ENCODE data around the gene ADRA2B.

ADRA2B gene

DNA sequence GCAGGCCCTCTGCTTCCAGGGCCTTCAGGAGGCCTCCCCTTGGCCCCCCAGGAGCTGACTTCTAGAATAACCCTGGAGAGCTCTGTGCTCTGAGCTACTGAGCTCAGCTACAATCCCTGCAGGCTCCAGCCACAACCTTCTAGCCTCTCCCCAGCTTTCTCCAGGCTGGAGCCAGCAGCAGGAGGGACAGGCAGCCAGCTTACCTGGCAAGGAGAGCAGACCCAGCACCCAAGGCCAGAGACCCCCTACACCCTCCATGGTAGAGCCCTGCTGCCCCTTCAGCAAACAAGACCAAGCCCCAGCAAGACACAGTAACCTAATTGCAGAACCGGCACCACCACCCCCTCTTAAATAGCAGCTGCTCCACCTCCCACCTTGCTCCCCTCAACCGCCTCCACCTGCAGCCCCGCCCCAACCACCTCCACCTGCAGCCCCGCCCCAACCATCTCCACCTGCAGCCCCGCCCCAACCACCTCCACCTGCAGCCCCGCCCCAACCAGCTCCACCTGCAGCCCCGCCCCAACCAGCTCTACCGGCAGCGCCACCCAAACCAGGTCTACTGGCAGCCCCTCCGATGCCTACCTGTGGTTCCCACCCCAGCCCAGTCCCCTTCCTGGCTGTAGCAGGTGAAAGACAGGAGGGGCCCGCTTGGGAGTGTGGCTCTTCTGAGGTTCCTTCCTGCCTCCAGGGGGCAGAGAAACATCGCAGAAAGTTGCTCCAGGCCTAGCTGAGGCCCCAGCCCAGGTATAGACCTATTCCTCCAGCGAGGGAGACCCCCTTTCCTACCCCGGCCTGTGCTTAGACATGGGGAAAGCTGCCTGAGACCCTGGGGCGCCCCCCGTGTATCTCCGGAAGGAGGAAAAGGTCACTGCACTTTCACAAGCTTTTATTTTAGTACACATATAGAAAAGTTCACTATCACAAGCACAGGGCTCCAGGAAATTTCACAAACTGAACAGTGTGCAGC, 22.1 kb upstream of the ADRA2B start, which contains the start of gene ASTL:
TSS of gene ASTL (minus strand) at position 324 of the 967 bp plus-strand sequence. CDS start at position 258, 66 bp downstream.
- no peak for TF ChIP-seq JUND (IDR thresholded peaks at IDR 0.05; ENCODE audit: low read depth)
- DNase-seq (ENCODE audit: low read depth in 1 of 2, low spot score in 1 of 2): peak; percentile 38 to 61
- in situ Hi-C loops (cut with HindIII; ENCODE audit: low pct_unique_long_range_greater_than_20kb, low sequenced_read_pairs): no loop called here

DNA sequence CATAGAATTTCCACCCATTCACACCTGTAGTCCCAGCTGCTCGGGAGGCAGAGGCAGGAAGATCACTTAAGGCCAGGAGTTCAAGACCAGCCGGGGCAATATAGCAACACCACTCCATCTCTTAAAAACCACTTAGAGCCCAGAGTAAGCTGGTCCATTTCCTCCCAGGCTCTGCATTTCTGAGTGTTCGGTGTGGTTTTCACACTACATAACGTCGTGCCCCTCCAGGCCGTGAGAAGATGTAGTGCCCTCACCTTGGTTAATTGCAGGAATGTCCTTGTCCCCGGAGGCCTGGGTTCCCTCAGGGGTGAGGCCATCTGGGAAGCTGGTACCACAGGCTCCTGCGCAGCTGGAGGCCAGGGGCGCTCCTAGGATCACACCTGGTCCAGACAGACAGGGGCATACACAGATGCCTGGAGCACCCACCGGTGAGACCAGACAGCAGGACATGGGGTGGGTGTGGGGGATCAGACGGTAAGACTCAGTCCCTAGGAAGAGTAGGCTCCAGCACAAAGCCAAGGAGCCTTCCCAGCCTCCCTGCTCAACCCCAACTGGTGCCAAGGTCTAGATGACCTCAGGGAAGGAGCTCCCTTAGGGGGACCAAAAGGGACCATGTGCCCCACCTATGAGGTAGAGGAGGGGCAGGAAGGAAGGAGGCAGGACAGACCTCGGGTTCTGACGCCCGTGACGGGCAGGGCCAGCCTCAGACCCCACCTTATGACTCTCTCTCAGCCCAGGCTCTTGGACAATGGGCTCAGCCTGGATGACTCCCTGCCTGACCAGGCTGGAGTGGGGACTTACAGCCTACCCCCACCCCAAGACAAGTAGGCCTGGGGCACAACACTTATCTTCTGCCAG, 21.2 kb upstream of the ADRA2B start:
- TF ChIP-seq JUND (IDR thresholded peaks at IDR 0.05; ENCODE audit: low read depth): no peak
- in situ Hi-C loops (cut with HindIII; ENCODE audit: low pct_unique_long_range_greater_than_20kb, low sequenced_read_pairs): no loop called here
- DNase-seq (ENCODE audit: low read depth in 1 of 2, low spot score in 1 of 2): no peak

DNA sequence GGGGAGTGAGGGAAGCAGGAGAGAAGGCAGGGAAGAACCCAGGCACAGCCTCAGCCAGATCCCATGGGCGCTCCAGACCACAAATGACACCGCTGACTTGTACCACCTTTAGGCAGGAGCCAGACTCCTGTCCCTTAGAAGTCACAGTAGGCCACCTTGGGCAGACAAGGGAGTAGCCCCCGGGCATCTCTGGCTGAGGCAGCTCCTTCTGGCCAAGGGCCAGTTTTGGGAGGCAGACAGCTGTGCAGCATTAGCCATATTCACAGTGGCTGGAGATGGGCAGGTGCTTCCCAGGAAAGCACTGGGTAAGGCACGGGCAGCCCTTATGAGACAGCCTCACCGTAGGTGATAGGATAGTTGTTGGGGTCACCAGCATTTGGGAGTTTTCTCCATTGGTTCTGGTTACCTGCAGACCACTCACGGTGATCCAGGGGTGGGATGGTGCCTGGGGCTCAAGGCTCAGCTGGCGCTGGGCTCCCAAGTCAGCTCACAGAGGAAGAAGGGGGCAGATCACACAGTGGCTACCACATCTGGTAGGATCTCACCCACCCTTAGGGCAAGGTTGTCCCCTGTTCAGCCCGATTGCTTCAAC, 19.9 kb upstream of the ADRA2B start:
- TF ChIP-seq JUND (IDR thresholded peaks at IDR 0.05; ENCODE audit: low read depth): no peak
- DNase-seq (ENCODE audit: low read depth in 1 of 2, low spot score in 1 of 2): no peak
- in situ Hi-C loops (cut with HindIII; ENCODE audit: low pct_unique_long_range_greater_than_20kb, low sequenced_read_pairs): no loop called here

DNA sequence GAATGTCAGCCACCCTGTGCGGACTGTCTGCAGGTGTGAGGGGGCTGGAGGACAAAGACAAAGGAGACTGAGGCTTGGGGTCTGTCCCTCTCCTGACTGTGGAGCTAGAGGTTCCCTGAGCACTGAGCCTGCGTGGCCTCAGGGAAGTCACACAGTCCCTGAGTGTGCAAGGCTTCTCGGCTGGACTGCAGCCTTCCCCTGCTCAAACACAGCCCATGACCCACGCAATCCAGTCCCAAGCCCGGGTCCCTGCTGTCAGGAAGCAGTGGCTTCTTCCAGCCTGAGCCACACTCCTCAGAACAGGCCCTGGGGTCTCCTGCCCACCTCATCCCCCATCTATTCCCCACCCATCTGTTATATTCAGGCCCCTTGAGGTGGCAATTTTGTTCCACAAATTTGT, 19.2 kb upstream of the ADRA2B start:
- no peak for DNase-seq (ENCODE audit: low read depth in 1 of 2, low spot score in 1 of 2)
- in situ Hi-C loops (cut with HindIII; ENCODE audit: low pct_unique_long_range_greater_than_20kb, low sequenced_read_pairs): no loop called here
- TF ChIP-seq JUND (IDR thresholded peaks at IDR 0.05; ENCODE audit: low read depth): no peak

DNA sequence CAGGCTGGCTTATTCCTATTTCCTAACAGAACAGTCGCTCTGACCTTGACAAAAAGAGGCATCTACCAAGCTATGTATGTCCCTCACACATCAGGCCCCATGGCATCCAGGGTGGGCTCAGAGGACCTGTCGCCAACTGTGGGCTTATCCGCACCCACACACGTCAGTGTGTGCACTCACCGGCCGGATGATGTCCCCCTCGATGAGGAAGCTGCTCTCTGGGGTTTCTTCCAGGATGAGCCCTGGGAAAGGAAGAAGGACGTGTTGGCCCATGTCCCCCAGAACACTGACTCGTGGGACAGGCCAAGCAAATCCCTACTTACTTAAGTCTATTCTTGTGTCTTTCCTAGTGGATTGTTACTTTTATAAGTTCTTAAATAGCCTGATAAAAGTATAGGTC, 18.8 kb upstream of the ADRA2B start:
- in situ Hi-C loops (cut with HindIII; ENCODE audit: low pct_unique_long_range_greater_than_20kb, low sequenced_read_pairs): no loop called here
- TF ChIP-seq JUND (IDR thresholded peaks at IDR 0.05; ENCODE audit: low read depth): no peak
- DNase-seq (ENCODE audit: low read depth in 1 of 2, low spot score in 1 of 2): no peak

DNA sequence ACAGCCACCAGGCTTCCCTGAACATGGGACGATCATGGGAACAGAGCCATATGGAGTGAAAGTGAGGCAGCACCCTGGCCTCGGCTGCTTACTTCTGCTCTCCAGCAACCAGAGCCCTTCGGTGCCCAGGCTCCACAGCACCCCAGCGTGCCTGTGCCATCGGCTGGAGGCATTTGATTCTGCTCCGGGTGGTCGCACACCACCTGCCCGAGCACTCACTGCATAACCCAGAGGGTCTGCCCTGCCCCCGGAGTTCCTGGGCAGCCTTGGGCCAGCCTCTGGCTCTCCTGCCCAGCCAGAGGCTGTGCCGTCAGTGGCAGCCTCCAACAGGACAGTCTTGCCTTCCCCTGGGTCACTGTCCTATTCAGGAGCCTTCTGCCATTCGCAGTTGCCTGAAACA, 18.1 kb upstream of the ADRA2B start:
- TF ChIP-seq JUND (IDR thresholded peaks at IDR 0.05; ENCODE audit: low read depth): no peak
- DNase-seq (ENCODE audit: low read depth in 1 of 2, low spot score in 1 of 2): no peak
- in situ Hi-C loops (cut with HindIII; ENCODE audit: low pct_unique_long_range_greater_than_20kb, low sequenced_read_pairs): no loop called here

DNA sequence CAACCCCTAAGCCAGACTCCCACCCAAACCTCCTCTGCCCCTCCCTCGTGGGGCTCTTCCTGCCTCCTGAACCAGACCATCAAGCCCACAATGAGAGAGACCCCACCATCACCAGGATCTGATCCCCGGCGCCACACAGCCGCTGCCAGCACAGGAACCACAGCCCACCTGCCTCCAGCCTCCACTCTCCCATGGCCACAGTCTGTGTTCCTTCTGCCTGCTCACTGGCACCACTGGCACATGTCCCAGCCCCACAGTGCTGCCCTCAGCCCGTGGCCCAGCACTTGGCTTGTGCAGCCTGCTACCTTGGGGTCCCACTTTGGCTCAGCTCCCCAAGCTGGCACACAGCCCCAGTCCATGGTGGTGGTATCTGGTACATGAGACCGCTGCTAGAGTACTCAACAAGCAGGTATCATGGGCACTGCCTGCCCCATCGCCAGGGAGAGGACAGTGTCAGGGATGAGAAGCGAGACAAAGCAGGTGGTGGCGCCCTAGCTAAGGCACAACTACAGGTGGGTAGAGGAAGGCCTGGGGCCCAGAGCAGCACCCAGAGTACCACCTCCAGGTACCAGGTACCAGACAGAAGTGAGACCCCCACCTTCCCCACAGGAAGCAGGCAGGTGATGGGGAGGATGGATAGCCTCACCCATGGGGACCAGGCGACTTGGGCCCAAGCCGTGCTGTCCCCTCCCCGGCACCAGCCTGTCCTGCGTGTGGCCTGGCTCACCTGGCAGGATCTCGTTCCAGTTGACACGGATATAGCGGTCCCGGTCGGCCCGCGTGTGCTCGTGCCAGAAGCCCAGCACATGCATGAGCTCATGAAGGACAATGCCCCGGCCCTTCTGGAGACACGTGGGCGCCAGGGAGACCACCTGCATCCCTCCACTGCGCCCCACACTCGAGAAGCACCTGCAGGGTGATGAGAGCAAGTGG, 15.7 kb upstream of the ADRA2B start:
- TF ChIP-seq JUND (IDR thresholded peaks at IDR 0.05; ENCODE audit: low read depth): no peak
- in situ Hi-C loops (cut with HindIII; ENCODE audit: low pct_unique_long_range_greater_than_20kb, low sequenced_read_pairs): no loop called here
- DNase-seq (ENCODE audit: low read depth in 1 of 2, low spot score in 1 of 2): no peak

DNA sequence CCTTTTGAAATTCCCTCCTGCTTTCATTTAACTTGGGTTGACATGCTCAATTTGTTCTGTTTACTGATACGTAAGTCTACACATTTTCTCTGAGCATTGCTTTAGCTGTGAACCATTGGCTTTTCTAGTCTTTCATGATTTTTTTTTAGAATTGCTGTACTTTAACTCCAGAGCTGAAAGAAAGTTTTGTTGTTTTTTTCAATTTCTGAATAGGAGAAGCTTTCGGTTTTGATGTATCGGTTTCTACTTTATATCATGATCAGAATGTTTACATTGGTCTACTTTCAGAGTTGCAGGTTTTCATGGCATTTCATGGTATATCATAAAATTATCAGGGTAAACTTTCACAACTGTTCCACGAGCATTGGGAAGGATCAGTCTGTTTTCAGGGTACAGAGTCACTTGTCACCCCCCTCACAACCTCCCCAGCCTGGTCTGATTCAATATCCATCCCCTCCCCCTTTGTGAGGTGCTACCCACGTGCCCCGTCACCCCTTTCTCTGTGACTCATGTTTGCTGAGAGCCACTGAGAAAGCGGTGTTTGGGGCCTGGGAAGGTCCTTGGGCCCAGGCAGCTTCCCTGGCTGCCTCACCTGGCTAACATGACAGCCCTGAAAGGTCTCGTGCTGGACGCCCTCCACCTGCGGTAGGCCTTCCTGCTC, 14.9 kb upstream of the ADRA2B start:
- in situ Hi-C loops (cut with HindIII; ENCODE audit: low pct_unique_long_range_greater_than_20kb, low sequenced_read_pairs): no loop called here
- DNase-seq (ENCODE audit: low read depth in 1 of 2, low spot score in 1 of 2): no peak
- TF ChIP-seq JUND (IDR thresholded peaks at IDR 0.05; ENCODE audit: low read depth): no peak

DNA sequence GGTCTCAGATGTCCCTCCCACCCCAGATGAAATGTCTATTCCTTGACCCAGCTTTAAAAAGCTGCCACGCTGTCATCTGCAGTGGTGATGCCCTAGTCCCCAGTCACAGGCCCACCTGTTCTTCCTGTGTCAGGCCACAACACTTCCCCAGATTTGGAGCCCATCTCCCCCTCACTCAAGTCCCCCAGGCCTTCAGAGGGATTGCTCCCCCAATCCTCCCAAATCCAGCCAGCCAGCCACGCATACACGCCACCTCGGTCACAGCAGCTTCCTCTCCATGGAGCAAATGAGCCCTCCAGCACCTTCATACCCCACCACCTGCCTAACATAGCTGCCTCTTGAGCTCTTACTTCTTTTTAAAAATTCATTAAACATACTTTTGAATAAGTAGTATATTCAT, 14.1 kb upstream of the ADRA2B start:
- TF ChIP-seq JUND (IDR thresholded peaks at IDR 0.05; ENCODE audit: low read depth): no peak
- in situ Hi-C loops (cut with HindIII; ENCODE audit: low pct_unique_long_range_greater_than_20kb, low sequenced_read_pairs): no loop called here
- DNase-seq (ENCODE audit: low read depth in 1 of 2, low spot score in 1 of 2): no peak

DNA sequence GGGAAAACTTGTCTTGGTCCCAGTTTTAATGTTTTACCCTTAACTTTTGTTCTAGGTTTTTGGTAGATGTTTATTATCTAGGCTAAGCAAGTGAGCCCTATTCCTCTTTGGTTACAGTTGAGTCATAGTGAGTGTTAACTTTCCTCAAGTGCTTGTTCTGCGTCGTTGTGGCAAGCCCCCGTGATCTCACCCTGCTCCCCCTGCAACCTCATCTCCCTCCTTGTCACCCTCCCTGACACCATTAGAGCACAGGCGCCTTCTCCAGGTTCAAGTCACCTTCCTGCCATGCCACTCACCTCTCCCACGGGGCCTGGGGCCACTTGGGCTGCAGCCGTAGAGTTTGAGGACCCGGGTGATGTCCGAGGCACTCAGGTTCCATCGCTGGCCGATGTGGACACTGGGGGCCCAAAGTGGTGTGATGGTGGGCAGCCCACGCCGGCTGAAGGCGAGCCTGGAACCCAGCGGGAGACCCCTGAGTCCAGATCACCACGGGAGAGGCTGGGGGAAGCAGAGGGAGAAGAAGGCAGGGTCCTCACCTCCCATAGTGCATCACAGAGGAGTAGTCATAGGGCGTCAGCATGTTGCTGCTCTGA, 13.3 kb upstream of the ADRA2B start:
- in situ Hi-C loops (cut with HindIII; ENCODE audit: low pct_unique_long_range_greater_than_20kb, low sequenced_read_pairs): no loop called here
- DNase-seq (ENCODE audit: low read depth in 1 of 2, low spot score in 1 of 2): no peak
- no peak for TF ChIP-seq JUND (IDR thresholded peaks at IDR 0.05; ENCODE audit: low read depth)

DNA sequence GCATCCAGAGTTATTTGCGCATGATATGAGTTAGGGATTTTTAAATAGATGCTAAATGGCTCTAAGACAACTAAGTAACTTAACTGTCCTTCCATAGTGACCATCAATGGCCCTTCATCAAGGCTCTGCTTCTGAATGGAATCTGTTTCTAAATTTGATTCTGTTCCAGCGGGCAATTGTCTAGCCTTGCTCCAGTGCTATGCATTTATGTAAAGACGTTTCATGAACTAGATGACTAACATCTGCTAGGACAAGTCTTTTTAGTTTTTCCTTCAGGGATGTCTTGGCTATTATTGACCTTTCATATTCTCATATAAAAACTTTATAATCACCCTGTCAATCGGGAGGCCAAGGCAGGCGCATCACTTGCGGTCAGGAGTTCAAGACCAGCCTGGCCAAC, 12.1 kb upstream of the ADRA2B start:
- in situ Hi-C loops (cut with HindIII; ENCODE audit: low pct_unique_long_range_greater_than_20kb, low sequenced_read_pairs): no loop called here
- DNase-seq (ENCODE audit: low read depth in 1 of 2, low spot score in 1 of 2): no peak
- TF ChIP-seq JUND (IDR thresholded peaks at IDR 0.05; ENCODE audit: low read depth): no peak

Data from T47D (cell line).